ENCODE data around the gene RTN4. TPM values are rescaled to one million over a fixed set of nuclear protein-coding genes. Genes with fewer than 3 reads are reported as not detected.

The RTN4 gene
- total and polyA plus RNA-seq, 4 donors: 168 to 311 (median 230) TPM

- Histone ChIP-seq H3K27me3 (ENCODE audit: control insufficient read depth in 3 of 3, insufficient read depth in 3 of 3, low read length in 2 of 3) (no peaks in the 10 kb centered on the region), H3K27ac (ENCODE audit: low read depth in 1 of 2, low read length in 1 of 2) (no peak overlapping the region), H3K4me1 (ENCODE audit: control insufficient read depth in 5 of 5, insufficient read depth in 5 of 5, low read length in 5 of 5) (peaks cover 0 to 12% (median 7%) of the 10 kb centered on the region in 5 donors), H3K36me3 (ENCODE audit: control insufficient read depth in 4 of 4, insufficient read depth in 4 of 4, low read length in 4 of 4) (peaks cover 0 to 1% (median 0%) of the 10 kb centered on the region in 4 donors), H3K9ac (ENCODE audit: insufficient read depth in 1 of 2, low read length in 2 of 2) (no peak overlapping the region), H3K9me3 (ENCODE audit: control insufficient read depth in 4 of 4, insufficient read depth in 3 of 4, low read length in 3 of 4) (no peaks in the 10 kb centered on the region), H3K4me3 (no peak overlapping the region)
- 96 to 98% methylated on average over 1 of the region's 1 CpG for WGBS, 2 donors
- no peak for TF ChIP-seq CTCF (IDR thresholded peaks at IDR 0.05; ENCODE audit: control extremely low read depth, extremely low read depth)
- DNase-seq (no peak), ATAC-seq (ENCODE audit: insufficient read depth, low FRiP score) (no peak)
These were observed 21.2 kb downstream of the RTN4 start for GRCh38 chr2:55029098-55029497.

GRCh38 chr2:55027226-55027625, 23.0 kb downstream of the RTN4 start:
- Histone ChIP-seq H3K4me3 (no peak overlapping the region), H3K4me1 (ENCODE audit: control insufficient read depth in 5 of 5, insufficient read depth in 5 of 5, low read length in 5 of 5) (peaks cover 0 to 13% (median 2%) of the 10 kb centered on the region in 5 donors), H3K36me3 (ENCODE audit: control insufficient read depth in 4 of 4, insufficient read depth in 4 of 4, low read length in 4 of 4) (peaks cover 0 to 1% (median 0%) of the 10 kb centered on the region in 4 donors), H3K27me3 (ENCODE audit: control insufficient read depth in 3 of 3, insufficient read depth in 3 of 3, low read length in 2 of 3) (no peaks in the 10 kb centered on the region), H3K27ac (ENCODE audit: low read depth in 1 of 2, low read length in 1 of 2) (no peak overlapping the region), H3K9ac (ENCODE audit: insufficient read depth in 1 of 2, low read length in 2 of 2) (no peak overlapping the region), H3K9me3 (ENCODE audit: control insufficient read depth in 4 of 4, insufficient read depth in 3 of 4, low read length in 3 of 4) (no peaks in the 10 kb centered on the region)
- ATAC-seq (ENCODE audit: insufficient read depth, low FRiP score): no peak
- DNase-seq: no peak
- TF ChIP-seq CTCF (IDR thresholded peaks at IDR 0.05; ENCODE audit: control extremely low read depth, extremely low read depth): no peak
- WGBS, 2 donors: 81 to 86% methylated on average over 2 of the region's 2 CpGs

GRCh38 chr2:55026202-55026601, 24.0 kb downstream of the RTN4 start:
- H3K4me1 ChIP-seq (ENCODE audit: control insufficient read depth in 5 of 5, insufficient read depth in 5 of 5, low read length in 5 of 5): peaks cover 0 to 13% (median 0%) of the 10 kb centered on the region in 5 donors
- 38 to 39% methylated on average over 2 of the region's 2 CpGs for WGBS, 2 donors
- ATAC-seq (ENCODE audit: insufficient read depth, low FRiP score): no peak

More at GRCh38 chr2:55026202-55026601, 24.0 kb downstream of the RTN4 start:
- H3K27ac ChIP-seq (ENCODE audit: low read depth in 1 of 2, low read length in 1 of 2): no peak overlapping the region
- TF ChIP-seq CTCF (IDR thresholded peaks at IDR 0.05; ENCODE audit: control extremely low read depth, extremely low read depth): no peak
- no peak overlapping the region for H3K4me3 ChIP-seq
- no peaks in the 10 kb centered on the region for H3K9me3 ChIP-seq (ENCODE audit: control insufficient read depth in 4 of 4, insufficient read depth in 3 of 4, low read length in 3 of 4)
- DNase-seq: peak in 1 of 3 donors; percentile 34
- H3K36me3 ChIP-seq (ENCODE audit: control insufficient read depth in 4 of 4, insufficient read depth in 4 of 4, low read length in 4 of 4): no peaks in the 10 kb centered on the region
- no peak overlapping the region for H3K9ac ChIP-seq (ENCODE audit: insufficient read depth in 1 of 2, low read length in 2 of 2)
- H3K27me3 ChIP-seq (ENCODE audit: control insufficient read depth in 3 of 3, insufficient read depth in 3 of 3, low read length in 2 of 3): no peaks in the 10 kb centered on the region

All from lung (tissue), 12 donors.